ENCODE data around the gene KRT6C.

Gene KRT6C

DNA sequence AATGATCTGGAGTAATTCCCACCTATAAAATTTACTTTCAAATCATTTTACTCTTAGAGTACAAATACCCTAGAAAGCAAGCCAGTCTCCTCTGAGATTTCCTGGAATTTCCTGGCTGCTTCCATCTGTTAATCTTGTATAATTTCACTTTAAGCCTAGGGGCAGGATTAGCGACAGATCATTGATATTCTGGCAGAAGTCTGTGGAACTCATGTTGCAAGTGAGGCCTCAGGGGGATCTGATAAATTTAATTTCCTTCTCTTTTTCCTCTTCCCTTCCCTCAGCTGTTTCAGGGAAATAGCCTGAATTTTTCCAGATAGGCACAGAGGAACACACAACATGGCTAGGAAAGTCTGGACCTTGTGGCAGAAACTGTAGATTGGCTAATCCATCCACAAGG is 25.3 kb upstream of the KRT6C start:
- H3K4me3 ChIP-seq (ENCODE audit: low read depth, low read length), result no peak overlapping the region
- TF ChIP-seq, protein P1, sequence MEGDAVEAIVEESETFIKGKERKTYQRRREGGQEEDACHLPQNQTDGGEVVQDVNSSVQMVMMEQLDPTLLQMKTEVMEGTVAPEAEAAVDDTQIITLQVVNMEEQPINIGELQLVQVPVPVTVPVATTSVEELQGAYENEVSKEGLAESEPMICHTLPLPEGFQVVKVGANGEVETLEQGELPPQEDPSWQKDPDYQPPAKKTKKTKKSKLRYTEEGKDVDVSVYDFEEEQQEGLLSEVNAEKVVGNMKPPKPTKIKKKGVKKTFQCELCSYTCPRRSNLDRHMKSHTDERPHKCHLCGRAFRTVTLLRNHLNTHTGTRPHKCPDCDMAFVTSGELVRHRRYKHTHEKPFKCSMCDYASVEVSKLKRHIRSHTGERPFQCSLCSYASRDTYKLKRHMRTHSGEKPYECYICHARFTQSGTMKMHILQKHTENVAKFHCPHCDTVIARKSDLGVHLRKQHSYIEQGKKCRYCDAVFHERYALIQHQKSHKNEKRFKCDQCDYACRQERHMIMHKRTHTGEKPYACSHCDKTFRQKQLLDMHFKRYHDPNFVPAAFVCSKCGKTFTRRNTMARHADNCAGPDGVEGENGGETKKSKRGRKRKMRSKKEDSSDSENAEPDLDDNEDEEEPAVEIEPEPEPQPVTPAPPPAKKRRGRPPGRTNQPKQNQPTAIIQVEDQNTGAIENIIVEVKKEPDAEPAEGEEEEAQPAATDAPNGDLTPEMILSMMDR (IDR thresholded peaks at IDR 0.05; ENCODE audit: insufficient read depth, low read depth, low read length, missing control alignments), result no peak

DNA sequence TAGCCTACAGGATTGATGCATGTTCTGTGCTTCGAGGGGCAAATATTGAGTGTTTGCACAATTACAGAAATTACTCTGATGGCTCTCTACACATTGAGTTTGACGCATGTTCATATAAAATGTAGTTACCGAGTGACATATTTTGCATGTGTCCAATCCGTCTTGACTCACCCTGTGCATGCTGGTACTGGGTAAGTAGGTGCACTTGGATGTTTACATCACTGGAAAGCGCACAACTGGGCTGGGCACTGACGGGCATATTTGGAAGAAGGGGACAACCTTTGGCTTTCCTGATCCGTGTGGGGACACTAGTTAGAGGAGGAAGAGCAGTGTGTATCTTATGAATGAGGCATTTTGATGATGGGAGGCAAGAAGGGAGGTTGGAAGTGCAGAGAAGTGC is 24.4 kb upstream of the KRT6C start:
- H3K4me3 ChIP-seq (ENCODE audit: low read depth, low read length), result no peak overlapping the region
- TF ChIP-seq, protein P1 (IDR thresholded peaks at IDR 0.05; ENCODE audit: insufficient read depth, low read depth, low read length, missing control alignments), result no peak
- DNase-seq (ENCODE audit: low read depth), result no peak

More for the DNA sequence above, 25.3 kb upstream of the KRT6C start:
- no peak for DNase-seq (ENCODE audit: low read depth)

DNA sequence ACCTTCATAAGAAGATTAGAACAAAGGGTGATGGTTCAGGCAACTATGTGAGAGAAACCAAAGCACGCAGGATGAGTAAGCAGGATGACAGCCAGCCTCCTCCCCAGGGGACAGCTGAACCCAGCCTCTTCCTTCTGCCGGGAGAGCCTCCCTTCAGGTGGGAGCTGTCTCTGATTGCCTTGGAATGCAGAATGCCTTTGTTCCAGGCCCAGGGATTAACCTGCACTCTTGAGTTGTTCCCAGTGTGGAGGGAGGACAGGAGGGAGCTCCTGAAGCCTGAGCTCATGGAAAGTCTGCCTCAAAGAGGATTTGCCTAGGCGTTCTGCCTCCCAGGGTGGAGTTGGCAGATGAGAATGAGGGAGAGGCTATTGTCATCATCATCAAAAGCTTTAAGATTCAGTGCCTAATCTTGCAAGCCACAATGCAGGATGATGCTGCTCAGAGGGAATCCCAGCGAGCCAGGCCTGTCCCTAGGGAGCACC is 23.0 kb upstream of the KRT6C start:
- no peak for DNase-seq (ENCODE audit: low read depth)
- TF ChIP-seq, protein P1 (IDR thresholded peaks at IDR 0.05; ENCODE audit: insufficient read depth, low read depth, low read length, missing control alignments), result no peak
- no peak overlapping the region for H3K4me3 ChIP-seq (ENCODE audit: low read depth, low read length)

DNA sequence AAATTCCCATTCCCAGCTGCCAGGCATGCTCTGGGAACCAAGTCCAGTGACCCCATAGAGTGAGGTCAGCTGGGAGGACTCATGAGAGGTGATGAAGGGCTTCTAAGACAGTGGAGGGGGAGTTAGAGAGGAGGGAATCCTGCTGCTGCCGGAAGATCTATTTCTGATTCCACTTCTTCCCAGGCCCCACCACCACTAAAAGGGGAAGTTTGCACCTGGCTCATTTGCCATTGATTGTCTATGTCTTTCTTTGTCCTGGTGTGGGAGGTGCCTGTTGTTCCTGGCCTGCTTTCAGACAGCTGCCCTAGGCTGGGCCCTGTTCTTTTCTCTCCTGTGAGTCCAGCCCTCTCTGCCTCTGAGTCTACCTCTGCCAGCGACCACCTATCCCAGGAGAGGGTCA is 22.4 kb upstream of the KRT6C start:
- TF ChIP-seq, protein P1 (IDR thresholded peaks at IDR 0.05; ENCODE audit: insufficient read depth, low read depth, low read length, missing control alignments), result no peak
- DNase-seq (ENCODE audit: low read depth), result no peak
- no peak overlapping the region for H3K4me3 ChIP-seq (ENCODE audit: low read depth, low read length)

DNA sequence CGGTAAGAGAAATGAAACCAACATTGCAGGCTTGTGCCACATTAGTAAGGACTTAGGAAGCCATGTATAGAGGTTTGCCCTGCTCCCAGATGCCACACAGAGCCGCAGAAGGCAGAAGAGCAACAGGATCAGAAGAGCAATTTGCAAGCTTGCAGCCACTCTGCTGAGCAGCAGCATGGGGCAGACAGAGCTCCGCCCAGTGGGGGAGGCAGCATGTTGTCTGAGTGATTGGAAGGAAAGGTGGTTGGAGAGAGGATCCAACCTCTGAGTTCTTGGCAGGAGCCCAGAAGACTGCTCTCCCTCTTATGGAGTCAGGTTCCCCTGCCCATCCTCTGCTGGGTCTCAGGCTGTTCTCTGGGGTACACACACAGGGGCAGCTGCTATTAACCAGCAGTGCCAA is 21.8 kb upstream of the KRT6C start:
- no peak overlapping the region for H3K4me3 ChIP-seq (ENCODE audit: low read depth, low read length)
- DNase-seq (ENCODE audit: low read depth), result no peak
- TF ChIP-seq, protein P1 (IDR thresholded peaks at IDR 0.05; ENCODE audit: insufficient read depth, low read depth, low read length, missing control alignments), result no peak

DNA sequence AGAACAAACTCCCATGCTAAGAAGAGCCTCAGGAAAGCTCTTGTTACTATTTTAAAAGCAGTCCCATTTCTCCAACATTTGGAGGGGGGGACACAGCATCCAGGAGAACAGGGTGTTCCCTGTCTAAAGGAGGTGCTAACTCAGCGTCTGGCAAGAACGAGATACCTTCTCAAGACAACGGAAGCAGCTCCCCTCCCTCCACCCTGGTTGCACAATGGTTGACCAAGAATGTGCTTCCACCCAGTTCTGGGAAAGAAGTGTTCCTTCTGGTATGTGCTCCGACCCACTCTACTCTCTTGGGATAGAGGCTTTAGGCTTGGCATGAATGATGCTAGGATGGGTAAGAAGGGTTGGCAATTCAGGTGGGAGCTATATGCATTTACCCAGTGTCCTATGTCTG is 20.9 kb upstream of the KRT6C start:
- TF ChIP-seq, protein P1 (IDR thresholded peaks at IDR 0.05; ENCODE audit: insufficient read depth, low read depth, low read length, missing control alignments), result no peak
- no peak for DNase-seq (ENCODE audit: low read depth)
- no peak overlapping the region for H3K4me3 ChIP-seq (ENCODE audit: low read depth, low read length)

DNA sequence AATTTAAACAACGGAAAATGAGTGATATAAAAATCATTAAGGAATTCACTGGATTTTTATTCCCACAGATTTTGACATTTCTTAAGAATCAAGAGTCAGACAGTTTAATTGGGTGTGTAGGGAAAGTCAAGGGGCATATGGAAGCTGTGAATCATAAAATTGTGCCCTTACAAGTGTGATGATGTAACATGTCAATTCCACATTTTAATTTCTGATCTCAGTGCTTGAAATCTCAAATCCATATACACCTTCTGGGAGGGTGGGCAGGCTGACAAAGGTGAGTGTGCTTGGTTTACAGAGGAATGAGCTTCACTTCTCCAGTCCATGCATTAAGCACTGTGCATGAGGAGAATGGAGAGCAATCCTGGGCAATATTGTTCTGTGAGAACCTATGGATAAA is 20.5 kb upstream of the KRT6C start:
- DNase-seq (ENCODE audit: low read depth), result no peak
- no peak overlapping the region for H3K4me3 ChIP-seq (ENCODE audit: low read depth, low read length)
- TF ChIP-seq, protein P1 (IDR thresholded peaks at IDR 0.05; ENCODE audit: insufficient read depth, low read depth, low read length, missing control alignments), result no peak
